Heart right ventricle (tissue), 16 donors: ENCODE results near the gene FNDC7. TPM values are rescaled to one million over a fixed set of nuclear protein-coding genes. Genes with fewer than 3 reads are reported as not detected.
A peak's percentile ranks its signal among the peaks of the same experiment; 100 is the strongest.
"Not testable (repeated sequence)": the region's sequence is repeated elsewhere in the genome, so short reads cannot be mapped to it uniquely, and the experiment has no call there.

Experiments
- ATAC-seq, 8 donors: fragments of 200-7000 bp; cut with Tn5 transposase; one replicate each; pipeline ENCODE4 v1.9.1; 2020; ENCODE audit warnings: mild to moderate bottlenecking in 8 of 8, moderate library complexity in 8 of 8, moderate number of reproducible peaks in 1 of 8
- DNase-seq, 2 donors: peaks; one replicate each; pipeline ENCODE4 v3.0.0-alpha.2; 2020
- H3K27ac ChIP-seq, 10 donors: fragments of 200-600 bp; sonication (generic) in 2 of 10; one replicate each; pipeline versions ENCODE4 v1.5.0 to v1.8.0; 2020 to 2022; ENCODE audit warnings: mild to moderate bottlenecking in 3 of 10
- H3K27me3 ChIP-seq, 7 donors: fragments of 200-600 bp; one replicate each; pipeline ENCODE4 v1.8.0; 2021 to 2022; ENCODE audit warnings: mild to moderate bottlenecking in 2 of 7
- H3K36me3 ChIP-seq, 9 donors: fragments of 200-600 bp; sonication (generic) in 1 of 9; one replicate each; pipeline versions ENCODE4 v1.5.0 to v1.8.0; 2020 to 2022; ENCODE audit warnings: mild to moderate bottlenecking in 2 of 9
- H3K4me1 ChIP-seq, 9 donors: fragments of 200-600 bp; sonication (generic) in 1 of 9; one replicate each; pipeline versions ENCODE4 v1.5.0 to v1.8.0; 2020 to 2022; ENCODE audit warnings: mild to moderate bottlenecking in 4 of 9
- H3K4me3 ChIP-seq, 10 donors: fragments of 200-600 bp; sonication (generic) in 2 of 10; one replicate each; pipeline versions ENCODE4 v1.5.0 to v1.8.0; 2020 to 2022; ENCODE audit warnings: mild to moderate bottlenecking in 7 of 10, moderate library complexity in 2 of 10
- H3K9me3 ChIP-seq, 11 donors: fragments of 200-600 bp in 10 of 11; sonication (generic) in 2 of 11; one replicate each; pipeline versions ENCODE4 v1.5.0 to v1.8.0; 2013 to 2022; ENCODE audit warnings: mild to moderate bottlenecking in 2 of 11, control low read depth in 1 of 11, moderate library complexity in 1 of 11
- CTCF ChIP-seq, 9 donors: fragments of 200-600 bp; sonication (generic) in 2 of 9; IDR thresholded peaks; one replicate each; pipeline versions ENCODE4 v1.5.0 to v1.8.0; 2021 to 2022; ENCODE audit warnings: antibody characterized with exemption in 9 of 9, mild to moderate bottlenecking in 5 of 9, moderate library complexity in 1 of 9
- WGBS, 2 donors: extraction: QIAGEN DNeasy Blood & Tissue Kit; methylation state at CpG; one replicate each; pipeline ENCODE4 v1.1.7; 2013; ENCODE audit warnings: inconsistent platforms in 1 of 2; 5-methylcytosine and 5-hydroxymethylcytosine counted together
- intact Hi-C, 10 donors: fragments of 100-400 bp; cut with DNase I; formaldehyde crosslinking; loops; one replicate each; pipeline versions ENCODE4 v1.11.1 to v1.14.2; 2022
- polyA plus RNA-seq, 2 donors: library from polyadenylated mRNA; stranded (reverse); fragments of 200-250 nt; gene quantifications; one replicate each; pipeline ENCODE4 v1.2.3, GENCODE V29; 2013
- total RNA-seq, 10 donors: library from RNA; stranded (reverse); fragmentation: NEBNext Ultra II Directional in 3 of 10; extraction: Animal tissue kit (Norgen Biotek cat#: 25700) in 3 of 10; gene quantifications; one replicate each; pipeline versions ENCODE4 v1.2.1 to v1.2.4, GENCODE V29; 2021 to 2023
- donor health status: Arrhythmogenic right ventricular cardiomyopathy.
- donor health status: ischemic (EF 13 %, LVEDD 7.1; RV severe dilation, severe dysfunction).
- donor health status: healthy with polysubstance abuse.
- donor health status: DM: no; HTN: yes; CAD: no.
- donor health status: DM: no; HTN: no; CAD: no.
- donor health status: ischemic (EF 25% LVEDD 6.9; RV normal size, moderate dysfunction).
- donor health status: ischemic (EF 25% LVEDD 5.7; RV mildly dilated, moderate dysfunction).
- donor health status: healthy.
- donor health status: DM: yes; HTN: yes; CAD: no.
- donor health status: Ischemic cardiomyopathy.
- donor health status: ischemic (EF 35%, LVEDD 5.7; RV mildly dilated, moderate dysfunction).
- donor health status: nonischemic (EF 11% LVEDD 7.7; RV severe dilation, severe dysfunction).
- donor health status: DM: yes; HTN: yes; CAD: no.
- donor health status: PGD.
- donor health status: ischemic (EF 29% LVEDD 5.4; RV normal size, mild dysfunction).
- donor health status: nonischemic (EF 23%, LVEDD 6.1; RV moderate dilation, normal function).

The FNDC7 gene
- total and polyA plus RNA-seq, 12 donors: 0.13 TPM; not detected in 11

DNA sequence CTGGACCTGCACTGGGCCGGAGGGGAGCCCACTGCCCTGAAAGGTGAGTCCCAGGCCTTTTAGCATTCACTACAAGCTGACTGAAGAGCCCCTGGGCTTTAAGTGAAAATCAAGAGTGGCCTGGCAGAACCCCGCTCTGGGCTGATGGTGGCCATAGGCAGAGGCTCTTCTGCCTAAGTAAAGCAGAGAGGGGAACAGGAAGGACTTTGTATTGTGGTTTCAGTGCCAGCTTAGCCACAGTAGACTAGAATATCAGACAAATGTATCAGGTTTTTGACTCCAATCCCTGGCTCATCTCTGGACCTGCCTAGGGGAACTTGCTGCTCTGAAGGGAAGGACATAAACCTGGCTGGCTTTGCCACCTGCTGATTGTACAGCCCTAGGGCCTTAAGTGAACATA, 41.6 kb upstream of the FNDC7 start:
- 93 to 94% methylated on average over 2 of the region's 2 CpGs for WGBS, 2 donors
- H3K27me3 ChIP-seq: peaks cover 0 to 5% (median 0%) of the 10 kb centered on the region in 7 donors
- no peak overlapping the region for H3K4me3 ChIP-seq
- H3K9me3 ChIP-seq: no peaks in the 10 kb centered on the region
- intact Hi-C loops: no loop called here
- no peak overlapping the region for H3K27ac ChIP-seq
- ATAC-seq (no peak), DNase-seq (no peak)
- no peak for TF ChIP-seq CTCF (IDR thresholded peaks at IDR 0.05)
- no peaks in the 10 kb centered on the region for H3K4me1 ChIP-seq
- no peaks in the 10 kb centered on the region for H3K36me3 ChIP-seq

DNA sequence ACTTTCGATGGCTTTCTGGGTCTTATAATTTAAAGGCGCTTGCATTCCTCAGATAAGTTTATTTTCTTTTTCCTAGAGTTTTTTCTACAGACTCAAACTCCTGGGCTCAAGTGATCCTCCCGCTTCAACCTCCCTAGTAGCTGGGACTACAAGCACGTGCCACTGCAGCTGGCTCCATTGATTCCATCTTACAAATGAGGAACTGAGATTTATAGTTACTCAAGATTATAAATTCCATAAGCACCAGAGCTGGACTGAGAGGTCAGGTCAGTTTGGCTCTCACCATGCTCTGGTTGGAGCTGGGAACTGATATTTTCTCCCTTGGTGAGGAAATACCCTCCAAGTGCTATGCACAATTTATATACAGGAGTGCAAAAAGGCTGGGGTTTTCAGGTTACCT, 34.0 kb upstream of the FNDC7 start:
- ATAC-seq: no peak
- no peak for TF ChIP-seq CTCF (IDR thresholded peaks at IDR 0.05)
- no peak overlapping the region for H3K27ac ChIP-seq
- intact Hi-C loops: no loop called here
- H3K4me3 ChIP-seq: no peak overlapping the region
- H3K4me1 ChIP-seq: peaks cover 0 to 6% (median 0%) of the 10 kb centered on the region in 9 donors
- no peaks in the 10 kb centered on the region for H3K36me3 ChIP-seq
- no peaks in the 10 kb centered on the region for H3K9me3 ChIP-seq
- no peak for DNase-seq
- 85 to 90% methylated on average over 4 of the region's 4 CpGs for WGBS, 2 donors
- H3K27me3 ChIP-seq: no peaks in the 10 kb centered on the region

DNA sequence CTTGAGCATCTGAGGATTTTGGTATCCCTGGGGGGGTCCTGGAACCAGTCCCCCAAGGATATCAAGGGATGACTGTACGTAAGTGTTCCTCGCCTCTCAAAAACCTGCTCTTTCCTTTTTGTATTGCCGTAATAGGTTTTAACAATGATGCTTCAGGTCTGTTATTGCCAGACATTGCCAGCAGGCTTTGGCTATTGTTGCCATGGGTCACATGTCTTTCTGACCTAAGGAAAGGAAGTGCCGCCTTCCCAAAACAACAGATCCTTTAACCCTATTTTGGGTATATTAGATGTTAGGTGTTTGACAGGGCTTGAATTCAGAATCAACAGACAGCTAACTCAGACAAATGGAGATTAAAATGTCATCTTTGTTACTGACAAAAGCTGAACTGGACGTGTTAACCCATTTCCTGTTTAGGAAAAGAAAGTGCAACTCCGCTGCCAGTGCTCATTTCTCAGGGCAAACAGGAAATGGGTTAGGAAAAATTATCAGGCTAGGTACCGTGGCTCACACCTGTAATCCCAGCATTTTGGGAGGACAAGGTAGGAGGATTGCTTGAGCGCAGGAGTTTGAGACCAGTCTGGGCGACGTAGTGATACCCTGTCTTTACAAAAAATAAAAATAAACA, 33.0 kb upstream of the FNDC7 start:
- Histone ChIP-seq H3K27ac (no peak overlapping the region), H3K4me3 (peak overlapping the region in 6 of 10 donors; percentile 17 to 38 (median 28)), H3K36me3 (no peaks in the 10 kb centered on the region), H3K4me1 (peaks cover 0 to 6% (median 0%) of the 10 kb centered on the region in 9 donors), H3K27me3 (no peaks in the 10 kb centered on the region), H3K9me3 (no peaks in the 10 kb centered on the region)
- 62 to 75% methylated on average over 10 of the region's 10 CpGs for WGBS, 2 donors
- peak in 1 of 8 donors; percentile 17 for ATAC-seq
- DNase-seq: no peak
- no peak for TF ChIP-seq CTCF (IDR thresholded peaks at IDR 0.05)
- intact Hi-C loops: no loop called here

DNA sequence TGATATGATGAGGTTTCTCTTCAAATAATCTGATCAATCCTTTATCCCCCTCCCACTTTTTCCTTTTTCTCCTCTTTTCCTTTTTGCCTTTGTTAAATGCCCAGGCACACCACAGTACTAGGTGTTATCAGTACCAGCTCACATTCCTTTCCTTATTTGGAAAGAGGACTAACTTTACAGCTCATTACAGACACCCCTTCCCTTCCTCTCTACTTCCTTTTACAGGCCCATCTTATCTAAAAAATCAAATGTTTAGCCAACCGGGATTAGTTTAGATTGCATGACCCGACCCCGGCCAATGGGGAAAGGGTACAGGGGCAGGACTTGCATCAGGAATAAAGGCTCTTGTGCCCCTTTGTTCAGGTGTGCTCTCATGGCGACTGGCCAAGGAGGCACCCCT, 31.0 kb upstream of the FNDC7 start:
- H3K27ac ChIP-seq, H3K4me1 ChIP-seq, H3K27me3 ChIP-seq, ATAC-seq, H3K4me3 ChIP-seq, H3K9me3 ChIP-seq, DNase-seq, H3K36me3 ChIP-seq, intact Hi-C loops: not testable (repeated sequence)
- WGBS, 2 donors: 54 to 55% methylated on average over 4 of the region's 4 CpGs

DNA sequence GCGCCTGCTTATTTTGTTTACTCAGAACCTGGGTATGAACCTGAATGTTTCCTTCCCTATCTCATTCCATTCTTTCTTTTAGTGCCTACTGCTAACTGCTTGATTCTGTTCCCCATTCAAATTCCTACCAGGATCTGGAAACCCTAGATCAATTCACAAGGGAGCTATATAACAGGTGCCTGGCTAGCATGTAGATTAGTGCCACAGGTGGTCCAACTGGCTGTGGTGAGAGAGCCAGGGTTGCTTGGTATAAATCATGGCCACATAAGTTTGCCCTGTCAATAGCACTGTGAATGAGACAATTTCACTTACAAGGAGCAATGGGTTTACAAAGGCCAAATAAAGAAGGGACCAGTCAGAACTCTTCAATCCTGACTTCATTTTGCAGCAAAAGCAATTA, 27.2 kb upstream of the FNDC7 start:
- intact Hi-C loops: no loop called here
- Histone ChIP-seq H3K9me3 (no peaks in the 10 kb centered on the region), H3K4me3 (no peak overlapping the region), H3K27me3 (no peaks in the 10 kb centered on the region), H3K4me1 (peaks cover 0 to 1% (median 0%) of the 10 kb centered on the region in 9 donors), H3K36me3 (no peaks in the 10 kb centered on the region), H3K27ac (no peak overlapping the region)
- no peak for TF ChIP-seq CTCF (IDR thresholded peaks at IDR 0.05)
- no peak for DNase-seq
- ATAC-seq: no peak
- WGBS, 2 donors: 85 to 93% methylated on average over 1 of the region's 1 CpG
